ENCODE measurements around the gene DEDD2.

DEDD2 gene

DNA sequence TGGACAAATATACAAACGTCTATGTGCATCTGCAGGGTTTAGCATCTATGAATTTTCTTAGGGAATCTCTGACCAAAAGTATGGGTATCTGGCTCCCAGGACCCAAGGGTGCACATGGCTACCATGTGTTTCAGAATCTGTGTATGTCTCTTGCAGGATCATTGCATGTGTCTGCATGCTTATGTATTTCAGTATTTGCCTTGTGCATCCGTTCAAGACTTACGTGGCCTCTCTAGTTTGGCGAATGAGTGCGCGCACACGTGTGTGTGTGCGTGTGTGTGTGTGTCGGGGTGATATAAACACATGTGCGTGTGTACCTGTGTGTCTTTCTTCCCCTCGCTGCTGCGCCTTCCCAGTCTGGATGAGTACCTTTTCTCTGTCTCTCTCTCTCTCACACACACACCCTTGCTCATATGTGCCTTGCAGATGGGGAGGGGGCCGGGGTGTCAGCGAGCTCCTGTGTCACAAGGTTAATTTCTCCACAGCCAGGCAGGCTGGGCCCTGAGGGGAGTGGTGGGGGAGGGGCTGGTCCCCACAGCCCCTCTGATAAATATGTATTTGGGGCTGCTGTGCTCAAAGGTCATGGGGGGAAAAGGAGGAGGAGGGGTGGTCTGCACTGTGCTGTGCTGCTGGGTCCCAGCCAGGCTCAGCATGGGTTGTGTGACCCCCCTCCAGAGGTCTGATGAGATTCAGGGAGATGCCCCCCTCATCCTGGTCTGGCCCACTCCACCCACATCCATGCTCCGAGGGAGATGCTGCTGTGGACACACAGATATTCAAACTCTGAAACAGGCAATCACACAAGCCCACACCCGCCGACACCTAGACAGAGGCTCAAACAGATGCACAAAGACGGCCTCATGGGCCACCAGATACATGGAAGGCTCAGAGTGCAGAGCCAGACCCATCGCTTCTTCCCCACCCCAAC is 47.7 kb downstream of the DEDD2 start:
- DNase-seq = no peak

DNA sequence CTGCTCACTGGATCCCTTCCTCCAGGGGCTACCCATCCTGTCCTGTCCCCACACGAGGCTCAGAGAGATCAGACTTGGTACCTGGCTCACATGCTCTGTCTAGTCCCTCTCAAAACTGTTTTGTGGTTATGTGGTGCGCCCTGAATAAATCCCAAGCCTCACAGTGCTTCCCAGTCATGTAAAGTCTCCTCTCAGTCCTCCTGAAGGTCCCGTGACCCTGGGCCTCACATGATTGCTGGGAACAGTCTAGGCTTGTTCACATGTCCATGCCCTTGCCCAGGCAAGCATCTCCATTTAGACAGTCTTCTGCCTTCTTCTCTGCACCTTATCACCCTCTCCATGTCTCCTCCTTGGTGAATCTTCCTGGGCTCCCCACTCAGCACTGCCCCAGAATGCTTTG is 49.3 kb downstream of the DEDD2 start:
- no peak for DNase-seq

DNA sequence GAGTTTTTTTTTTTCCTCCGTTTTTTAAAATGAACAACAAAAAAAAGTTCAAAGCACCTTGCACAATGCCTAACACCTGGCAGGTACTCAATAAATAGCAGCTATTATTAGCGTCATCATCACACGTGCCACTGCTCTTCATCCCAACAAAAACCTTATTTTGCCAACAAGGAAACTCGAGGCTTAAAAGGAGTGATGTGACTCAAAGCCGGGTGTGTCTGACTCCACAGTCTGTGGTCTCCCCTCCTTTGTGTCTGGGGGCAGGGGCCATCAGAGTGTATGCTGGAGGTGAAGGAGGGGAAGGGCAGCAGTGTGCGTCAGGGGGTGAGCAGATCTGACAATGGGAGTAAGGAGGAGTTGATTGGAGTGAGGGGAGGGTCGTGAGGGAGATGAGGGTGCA is 51.2 kb downstream of the DEDD2 start:
- no peak for DNase-seq

DNA sequence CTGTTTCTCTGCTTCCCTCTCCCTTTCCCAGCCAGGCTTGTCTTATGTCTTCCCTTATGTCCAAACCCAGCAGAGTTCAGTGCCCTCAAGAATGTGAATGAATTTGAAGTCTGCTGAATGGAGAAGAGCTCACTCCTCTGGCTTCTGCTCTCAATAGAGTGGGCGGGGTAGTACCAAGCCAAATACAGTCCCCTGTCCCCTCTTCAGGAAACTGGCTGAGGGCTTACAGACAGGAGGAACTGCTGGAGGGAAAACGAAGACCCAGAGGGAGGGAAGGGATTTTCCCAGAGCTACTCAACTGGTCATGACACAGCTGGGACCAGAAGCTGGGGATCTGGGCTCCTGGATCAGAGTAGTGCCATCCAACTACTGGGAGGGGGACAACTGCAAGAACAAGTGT is 52.3 kb downstream of the DEDD2 start:
- no peak for DNase-seq

DNA sequence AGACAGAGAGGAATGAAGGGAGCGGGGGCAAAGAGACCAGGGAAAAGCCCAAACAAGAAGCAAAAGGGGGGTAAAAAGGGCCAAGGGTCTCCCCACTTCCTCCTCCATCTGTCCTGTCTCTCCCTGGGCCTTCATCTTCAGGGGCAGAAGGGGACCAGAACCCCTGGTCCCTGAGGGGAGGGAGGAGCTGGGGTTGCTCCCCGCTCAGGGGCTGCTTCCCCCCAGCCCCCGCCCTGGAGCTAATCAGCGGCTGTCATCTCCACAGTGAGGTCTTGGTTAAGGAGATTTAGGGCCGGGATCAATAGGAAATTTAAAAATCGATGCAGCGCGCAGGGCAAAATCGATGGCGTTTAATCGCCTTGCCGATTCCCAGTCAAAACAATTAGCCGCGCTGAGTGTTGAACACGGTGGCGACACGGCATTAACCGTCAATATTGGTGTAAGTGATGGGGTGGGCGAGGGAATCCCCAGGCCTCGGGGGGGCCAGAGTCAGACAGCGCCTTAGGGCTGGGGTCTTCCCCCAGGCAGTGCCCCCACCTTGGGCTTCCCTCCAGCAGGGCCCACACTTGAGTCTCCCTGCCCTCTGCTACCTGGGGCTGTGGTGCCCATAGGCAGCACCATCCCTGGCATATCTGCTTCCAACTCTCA is 55.7 kb downstream of the DEDD2 start:
- DNase-seq = no peak

DNA sequence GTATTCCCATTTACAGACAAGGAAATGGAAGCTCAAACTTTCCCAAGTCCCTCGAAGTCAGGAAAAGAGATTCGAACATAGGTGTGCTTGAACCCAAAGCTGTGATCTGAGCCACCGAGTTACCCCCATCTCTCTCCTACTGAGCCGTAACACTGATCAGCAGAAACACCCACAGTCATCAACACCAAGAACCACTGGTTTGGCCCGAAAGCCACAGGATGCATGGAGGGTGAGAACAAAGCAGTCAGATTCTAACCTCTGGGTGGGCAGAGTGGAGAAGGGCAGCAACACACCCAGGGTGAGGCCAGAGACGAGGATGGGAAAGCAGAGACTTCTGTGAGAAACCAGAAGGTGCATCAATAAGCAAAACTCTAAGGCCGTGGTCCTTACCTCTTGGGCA is 57.5 kb downstream of the DEDD2 start:
- no peak for DNase-seq

DNA sequence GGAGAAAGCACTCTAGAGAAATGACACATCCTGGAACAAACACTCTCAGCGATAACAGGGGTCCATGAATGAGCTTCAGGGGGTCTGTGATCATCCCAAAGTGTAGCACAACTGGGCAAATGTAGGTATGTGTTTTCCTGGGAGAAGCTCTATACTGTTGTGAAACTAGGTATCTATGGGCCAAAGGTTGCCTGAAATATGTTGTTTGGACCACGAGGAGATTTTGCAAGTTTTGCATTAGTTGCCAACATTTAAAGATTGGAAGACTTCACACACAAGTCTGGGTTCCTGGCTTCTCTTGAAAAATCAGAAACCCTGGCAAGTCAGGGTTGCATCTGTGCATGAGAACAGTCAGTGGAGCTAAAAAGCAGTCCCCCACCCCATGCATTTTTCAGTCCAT is 58.6 kb downstream of the DEDD2 start:
- DNase-seq = no peak

DNA sequence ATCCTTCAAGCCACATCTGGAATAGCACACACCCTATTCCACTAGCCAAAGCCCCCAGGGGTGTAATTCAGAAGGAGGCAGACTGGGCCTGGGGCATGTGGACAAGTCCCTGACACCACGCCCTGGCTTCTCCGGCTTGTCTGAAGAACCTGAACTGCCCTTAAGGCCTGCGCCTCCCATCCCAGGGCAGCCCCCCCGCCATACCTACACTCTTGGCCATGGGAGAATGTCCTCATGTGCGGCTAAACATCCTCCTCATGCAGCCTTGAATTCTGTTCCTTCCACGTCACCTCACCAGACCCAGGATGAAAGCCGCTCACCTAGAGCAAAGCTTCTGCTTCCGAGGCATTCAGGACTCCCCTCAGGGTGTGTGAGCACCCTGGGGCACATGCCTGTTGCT is 60.9 kb downstream of the DEDD2 start:
- DNase-seq = no peak

DNA sequence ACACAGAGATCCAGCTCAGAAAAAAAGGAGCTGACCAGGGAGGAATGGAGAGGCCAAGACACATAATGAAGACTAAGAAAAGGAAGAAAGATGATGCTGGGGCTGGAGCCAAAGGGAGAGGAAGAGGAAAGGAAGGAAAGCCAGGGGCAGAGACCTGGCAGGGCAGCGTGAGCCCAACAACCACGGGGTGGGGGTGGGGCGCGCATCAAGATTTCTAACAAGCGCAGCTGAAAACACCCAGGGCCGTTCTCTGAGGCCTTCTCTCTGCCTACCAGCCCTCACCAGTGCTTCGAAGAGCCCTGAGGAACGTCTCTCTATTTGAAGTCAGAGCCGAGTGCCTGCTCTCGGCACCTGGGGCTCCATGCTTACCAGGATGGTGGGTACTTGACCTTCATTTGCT is 61.7 kb downstream of the DEDD2 start:
- no peak for DNase-seq

DNA sequence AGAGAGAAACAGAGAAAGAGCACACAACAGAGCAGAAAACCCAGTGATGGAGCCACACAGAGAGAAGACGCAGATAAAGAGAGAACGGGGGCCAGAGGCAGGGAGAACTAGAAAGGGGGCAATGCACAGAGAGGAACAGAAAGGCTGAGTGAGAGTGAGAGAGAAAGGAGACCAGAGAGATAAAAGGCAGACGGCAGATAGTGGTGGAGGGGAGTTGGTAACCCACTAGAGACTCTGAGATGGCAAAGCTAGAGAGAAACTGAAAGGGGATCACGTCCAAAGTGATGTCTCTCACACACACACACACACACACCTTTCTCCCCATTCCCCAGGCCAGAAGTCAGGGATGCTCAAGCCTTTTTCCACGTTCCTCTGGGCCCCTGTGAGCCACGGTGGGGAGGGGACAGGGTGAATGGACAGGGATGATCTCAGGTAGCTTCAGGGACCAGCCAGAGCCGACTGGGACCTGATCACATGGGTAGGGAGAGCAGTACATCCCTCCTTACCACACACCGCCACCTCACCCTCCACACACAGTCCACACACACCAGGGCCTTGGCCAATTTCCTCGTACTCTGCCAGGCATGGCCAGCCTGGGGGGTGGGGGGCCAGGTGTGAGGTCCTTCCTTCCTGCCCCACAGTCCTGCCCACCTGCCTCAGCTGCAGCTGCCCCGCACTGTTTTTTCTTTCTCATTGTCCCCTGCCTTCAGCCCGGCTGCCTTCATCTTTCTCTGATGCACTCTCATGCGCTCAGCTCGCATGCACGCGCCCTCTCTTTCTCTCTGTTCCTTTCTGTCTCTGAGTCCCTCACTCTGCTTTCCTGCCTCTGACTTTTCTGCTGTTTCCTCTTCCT is 62.8 kb downstream of the DEDD2 start:
- DNase-seq = no peak

DNA sequence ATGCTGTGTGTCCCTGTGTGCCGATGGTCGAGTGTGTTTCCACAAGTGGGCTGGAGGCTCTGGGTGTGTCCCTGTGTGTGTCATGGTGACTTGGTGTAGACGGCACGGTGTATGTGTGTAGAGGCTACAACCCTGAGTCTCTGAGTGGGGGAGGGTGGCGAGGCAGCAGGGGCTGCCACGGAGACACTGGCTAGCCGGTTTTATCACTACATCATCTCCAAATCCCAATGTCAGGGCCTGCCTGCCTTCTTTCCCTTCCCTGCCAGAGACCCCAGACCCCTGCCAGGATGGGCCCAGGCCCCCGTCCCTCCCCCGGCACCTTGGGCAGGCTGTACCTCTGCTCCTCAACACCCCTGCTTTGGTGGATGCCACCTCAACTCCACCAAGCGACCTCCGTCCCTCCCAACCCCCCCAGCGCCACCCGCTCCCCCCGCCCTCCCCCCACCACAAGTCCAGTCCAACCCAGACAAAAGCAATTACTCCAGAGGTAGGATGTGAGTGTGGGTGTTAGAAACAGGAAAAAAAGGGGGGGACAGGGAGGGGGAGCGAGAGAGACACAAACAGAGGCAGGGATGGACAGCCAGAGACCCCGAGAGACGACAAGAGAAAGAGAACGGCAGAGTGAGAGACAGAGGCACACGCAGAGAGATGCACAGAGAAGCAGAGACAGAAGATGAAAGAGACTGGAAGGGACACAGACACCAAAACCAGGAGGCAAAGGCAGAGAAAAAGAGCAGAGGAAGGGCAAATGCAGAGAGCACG is 63.6 kb downstream of the DEDD2 start:
- DNase-seq = no peak

DNA sequence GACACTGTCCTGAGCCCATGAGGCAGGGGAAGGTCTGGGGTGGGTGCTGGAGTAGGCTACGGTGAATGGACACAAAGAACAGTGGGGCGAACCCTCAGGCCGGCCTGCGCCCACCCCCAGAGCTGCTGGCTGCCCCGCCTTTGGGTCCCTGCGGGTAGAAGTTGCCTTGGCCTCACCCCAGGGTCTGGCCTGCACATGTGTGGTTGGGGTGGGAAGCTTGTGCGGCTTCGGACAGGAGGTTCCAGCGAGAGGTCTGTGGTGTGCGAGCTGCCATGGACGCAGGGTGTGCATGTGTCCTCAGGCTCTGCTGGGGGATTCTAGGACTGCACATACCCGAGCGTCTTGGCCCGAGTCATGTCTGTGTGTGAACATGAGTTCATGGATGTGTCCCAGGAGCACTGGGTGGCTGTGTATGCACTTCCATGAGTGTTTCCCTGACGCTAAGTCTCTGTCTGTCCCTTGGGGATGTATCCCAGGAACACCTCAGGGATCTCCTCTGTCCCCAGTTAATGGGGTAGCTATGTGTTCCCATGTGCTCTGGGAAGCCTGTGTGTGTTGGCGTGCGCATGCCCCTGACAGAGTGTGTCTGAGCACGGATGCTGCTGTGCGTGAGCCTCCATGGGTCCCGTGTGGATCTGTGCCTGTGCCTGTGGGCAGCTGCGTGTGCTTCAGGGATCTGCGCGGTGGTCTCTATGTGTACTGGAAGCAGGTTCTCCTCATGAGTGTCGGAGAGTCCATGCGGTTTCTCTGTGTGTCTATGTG is 64.4 kb downstream of the DEDD2 start:
- DNase-seq = no peak

DNA sequence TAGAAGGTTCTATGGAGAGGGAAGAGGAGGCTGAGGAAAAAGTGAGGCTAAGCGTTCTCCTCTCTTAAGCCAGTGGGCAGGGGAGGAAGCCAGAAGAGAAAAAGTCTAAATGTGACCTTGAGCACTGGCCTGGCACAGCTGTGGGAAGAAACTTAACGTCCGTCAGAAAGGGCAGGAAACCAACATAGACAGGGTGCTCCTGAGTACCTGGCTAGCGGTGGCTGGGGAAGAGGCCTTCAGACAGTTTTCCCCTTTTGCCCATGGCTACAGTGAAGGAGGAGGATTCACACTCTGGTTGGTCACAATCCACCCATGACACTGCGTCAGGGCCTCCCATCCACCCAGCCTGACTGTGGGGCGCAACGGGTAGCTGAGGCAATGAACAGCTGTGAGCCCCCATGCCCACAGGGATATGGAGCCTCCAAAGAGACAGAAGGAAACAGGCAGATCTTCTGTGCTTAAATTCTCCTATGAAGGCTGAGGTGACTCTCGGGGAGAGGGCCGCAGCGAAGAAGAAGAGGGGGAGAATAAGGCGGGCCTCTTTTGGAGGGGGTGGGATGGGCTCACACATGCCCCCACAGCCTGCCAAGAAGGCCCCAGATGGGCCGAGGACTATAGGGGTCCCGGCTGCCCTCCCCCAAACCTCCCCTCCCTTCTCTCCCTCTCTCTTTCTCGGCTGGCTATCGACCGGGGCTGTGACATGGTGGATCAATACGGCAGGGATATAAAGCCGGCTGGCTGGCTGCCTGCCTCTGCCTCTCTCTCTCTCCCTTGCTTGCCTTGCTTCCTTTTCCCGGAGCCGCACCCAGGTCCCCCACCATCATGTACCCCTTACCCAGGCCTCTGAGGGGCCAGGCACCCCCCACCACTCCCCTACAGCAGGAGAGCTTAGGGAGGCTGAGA is 65.4 kb downstream of the DEDD2 start:
- no peak for DNase-seq

DNA sequence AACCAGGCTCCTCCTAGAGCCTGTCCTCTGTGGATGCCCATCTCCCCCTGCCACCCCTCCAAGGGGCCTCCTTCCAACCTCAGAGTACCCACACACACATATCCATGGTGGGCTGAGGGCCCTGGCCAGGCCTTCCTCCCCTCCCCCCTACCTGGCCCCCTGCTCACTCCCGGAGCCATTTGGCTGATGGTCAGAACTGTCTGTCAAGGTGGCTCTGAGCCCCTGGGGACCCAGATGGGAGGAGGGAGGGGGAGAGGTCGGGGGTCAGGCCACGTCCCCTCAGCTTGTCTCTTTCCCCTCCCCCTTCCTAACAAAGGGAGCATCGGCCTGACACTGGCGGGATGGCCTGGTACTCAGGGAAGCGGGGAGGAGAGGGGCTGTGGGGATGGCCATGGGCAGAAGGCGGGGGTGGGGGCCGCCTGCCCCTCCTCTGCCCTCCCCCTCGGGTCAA is 66.5 kb downstream of the DEDD2 start:
- DNase-seq = no peak

DNA sequence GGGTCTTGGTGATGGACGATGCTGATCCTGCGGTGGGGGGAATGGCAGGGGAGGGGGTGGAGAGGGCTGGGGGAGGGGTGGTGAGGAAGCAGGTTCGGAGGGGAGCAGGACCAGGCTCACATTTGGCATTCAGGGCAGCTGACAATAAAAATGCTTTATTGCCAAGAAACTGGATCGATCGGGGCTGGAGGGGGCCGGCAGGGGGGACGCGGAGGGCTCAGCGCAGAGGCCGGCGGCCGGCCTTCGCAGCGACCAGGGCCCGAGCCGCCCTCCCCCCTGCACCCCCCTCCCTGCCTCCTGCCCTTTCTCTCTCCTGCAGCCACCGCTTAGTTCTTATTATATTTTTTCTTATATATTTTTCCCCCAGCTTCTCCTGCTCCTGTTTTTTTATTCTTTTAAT is 67.1 kb downstream of the DEDD2 start:
- no peak for DNase-seq

DNA sequence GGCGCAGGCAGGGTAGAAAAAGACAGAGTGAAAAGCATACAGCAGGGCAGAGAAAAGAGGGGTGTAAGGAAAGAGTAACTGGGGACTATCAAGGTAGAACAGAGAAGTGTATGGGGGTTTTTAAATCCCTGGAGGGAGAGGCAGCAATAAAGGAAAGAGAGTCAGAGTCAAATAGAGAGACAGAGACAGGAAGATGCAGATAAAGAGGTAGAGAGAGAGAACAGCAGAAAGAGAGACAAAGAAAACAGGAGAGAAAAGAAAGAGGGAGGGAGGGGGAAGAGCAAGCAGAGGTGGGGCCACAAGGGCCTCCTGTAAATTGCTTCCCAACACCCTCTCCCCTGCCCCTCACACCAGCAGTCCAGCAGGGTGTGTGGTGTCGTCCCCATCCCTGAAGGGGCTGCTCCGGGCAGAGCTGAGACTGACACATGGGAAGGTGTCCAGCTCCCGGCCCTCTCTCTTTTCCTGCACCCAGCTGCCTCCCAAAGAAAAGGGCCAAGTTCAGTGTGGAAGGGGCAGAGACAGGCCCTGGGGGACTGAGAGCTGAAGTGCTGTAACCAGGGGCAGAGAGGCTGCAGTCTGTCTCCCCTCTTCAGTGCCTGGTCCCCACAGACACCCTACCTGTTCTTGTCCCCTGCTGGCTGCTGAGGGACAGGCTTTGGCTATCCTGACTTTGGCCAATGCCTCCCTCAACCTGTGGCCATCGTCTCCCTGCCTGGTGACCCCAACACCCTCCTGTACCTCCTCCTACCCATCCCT is 67.9 kb downstream of the DEDD2 start:
- DNase-seq = no peak
